Measurements from ENCODE around the gene PIP5K1A.
A peak's percentile ranks its signal among the peaks of the same experiment; 100 is the strongest.

The PIP5K1A gene

GRCh38 chr1:151196292-151196800 is 2.0 kb upstream of the PIP5K1A start (continued):
- TF ChIP-seq PRDM1 (tag by site-specific recombination; IDR thresholded peaks at IDR 0.05) (no peak), TRIM28 (IDR thresholded peaks at IDR 0.05; ENCODE audit: borderline replicate concordance, low read length) (no peak), ZSCAN16 (tag by site-specific recombination; IDR thresholded peaks at IDR 0.05) (no peak), TCF7L2 (IDR thresholded peaks at IDR 0.05; ENCODE audit: borderline replicate concordance, low read depth, low read length) (no peak), HOXC10 (CRISPR knock-in tag; IDR thresholded peaks at IDR 0.05) (no peak), GLI4 (tag by site-specific recombination; IDR thresholded peaks at IDR 0.05) (no peak), BCL11A (tag by site-specific recombination; IDR thresholded peaks at IDR 0.05; ENCODE audit: low read depth) (no peak), KLF10 (tag by site-specific recombination; IDR thresholded peaks at IDR 0.05) (0 out of 2 replicates have a peak, but pooled peaks have one; percentile 35), ZNF221 (tag by site-specific recombination; IDR thresholded peaks at IDR 0.05; ENCODE audit: borderline replicate concordance) (no peak), ZBTB21 (tag by site-specific recombination; IDR thresholded peaks at IDR 0.05) (no peak), ZNF792 (tag by site-specific recombination; IDR thresholded peaks at IDR 0.05) (no peak), ZNF37A (tag by site-specific recombination; IDR thresholded peaks at IDR 0.05) (no peak), ZNF544 (tag by site-specific recombination; IDR thresholded peaks at IDR 0.05) (no peak), ZNF555 (tag by site-specific recombination; conservative IDR thresholded peaks at IDR 0.05) (no peak), ZEB2 (tag by site-specific recombination; IDR thresholded peaks at IDR 0.05) (peak; percentile 50), ZNF280C (tag by site-specific recombination; IDR thresholded peaks at IDR 0.05) (no peak), IKZF3 (tag by site-specific recombination; IDR thresholded peaks at IDR 0.05) (peak; percentile 83), ZFP37 (tag by site-specific recombination; IDR thresholded peaks at IDR 0.05) (no peak), ZNF785 (tag by site-specific recombination; IDR thresholded peaks at IDR 0.05) (no peak), ZNF777 (tag by site-specific recombination; IDR thresholded peaks at IDR 0.05; ENCODE audit: borderline replicate concordance) (no peak), ZNF530 (tag by site-specific recombination; IDR thresholded peaks at IDR 0.05; ENCODE audit: low read depth) (no peak), ZNF658 (tag by site-specific recombination; IDR thresholded peaks at IDR 0.05) (no peak), ZNF571 (tag by site-specific recombination; IDR thresholded peaks at IDR 0.05) (no peak), ZNF223 (tag by site-specific recombination; IDR thresholded peaks at IDR 0.05) (no peak), ZBTB44 (tag by site-specific recombination; IDR thresholded peaks at IDR 0.05) (peak; percentile 99), ZNF558 (tag by site-specific recombination; IDR thresholded peaks at IDR 0.05) (no peak), ZIC2 (tag by site-specific recombination; IDR thresholded peaks at IDR 0.05) (no peak), ZNF184 (tag by site-specific recombination; IDR thresholded peaks at IDR 0.05) (no peak), ZNF26 (tag by site-specific recombination; IDR thresholded peaks at IDR 0.05) (no peak), ZNF488 (tag by site-specific recombination; IDR thresholded peaks at IDR 0.05) (no peak), ZNF324 (tag by site-specific recombination; IDR thresholded peaks at IDR 0.05) (no peak; the same call in 1 of the 2 replicates), TSHZ1 (tag by site-specific recombination; IDR thresholded peaks at IDR 0.05; ENCODE audit: borderline replicate concordance) (no peak), GLIS1 (tag by site-specific recombination; IDR thresholded peaks at IDR 0.05) (no peak), ZNF335 (tag by site-specific recombination; conservative IDR thresholded peaks at IDR 0.05) (peak; percentile 59)
